SK-N-MC (cell line): Measurements from ENCODE around the gene MEA1.

Source experiments
- EZH2 ChIP-seq: fragments of 200-600 bp; sonication (generic); IDR thresholded peaks from one replicate; pipeline ENCODE4 v1.6.1; 2017; ENCODE audit warnings: antibody characterized with exemption
- POLR2AphosphoS5 ChIP-seq: IDR thresholded peaks from 2 replicates; pipeline ENCODE4 v1.6.1; 2012; ENCODE audit warnings: mild to moderate bottlenecking, low read depth, low read length, borderline replicate concordance

DNA sequence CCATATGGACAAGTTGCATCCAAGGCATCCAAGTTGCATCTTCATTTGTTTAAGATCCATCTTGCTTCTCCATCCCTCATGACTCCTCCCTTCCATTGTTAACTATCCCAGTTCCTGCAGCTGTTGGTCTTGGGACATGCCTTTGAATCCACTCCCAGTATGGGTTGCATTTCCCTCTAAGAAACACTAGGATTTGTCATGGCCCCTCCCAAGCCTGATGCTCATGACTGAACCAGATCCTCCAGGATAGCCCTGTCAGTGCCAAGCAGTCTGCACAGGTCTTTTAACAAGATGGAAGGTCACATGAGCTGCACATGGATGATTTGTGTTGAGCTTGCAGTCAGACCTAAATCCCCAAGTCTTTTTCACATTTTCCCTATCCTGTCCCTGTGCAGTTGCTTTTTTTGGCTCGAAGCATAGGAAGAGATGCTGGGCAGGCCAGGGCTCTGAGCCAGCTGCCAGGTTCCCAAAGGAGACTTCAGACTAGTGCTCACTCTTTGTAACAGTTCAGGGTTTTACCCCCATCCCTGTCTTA is 25.2 kb downstream of the MEA1 start:
- TF ChIP-seq EZH2 (no peak), POLR2AphosphoS5 (no peak)
